Measurements from ENCODE around the gene MND1. TPM values are rescaled to one million over a fixed set of nuclear protein-coding genes. Genes with fewer than 3 reads are reported as not detected.

The MND1 gene
- total RNA-seq, 2 experiments from 2014 or later, result 59.4 to 101 TPM

DNA sequence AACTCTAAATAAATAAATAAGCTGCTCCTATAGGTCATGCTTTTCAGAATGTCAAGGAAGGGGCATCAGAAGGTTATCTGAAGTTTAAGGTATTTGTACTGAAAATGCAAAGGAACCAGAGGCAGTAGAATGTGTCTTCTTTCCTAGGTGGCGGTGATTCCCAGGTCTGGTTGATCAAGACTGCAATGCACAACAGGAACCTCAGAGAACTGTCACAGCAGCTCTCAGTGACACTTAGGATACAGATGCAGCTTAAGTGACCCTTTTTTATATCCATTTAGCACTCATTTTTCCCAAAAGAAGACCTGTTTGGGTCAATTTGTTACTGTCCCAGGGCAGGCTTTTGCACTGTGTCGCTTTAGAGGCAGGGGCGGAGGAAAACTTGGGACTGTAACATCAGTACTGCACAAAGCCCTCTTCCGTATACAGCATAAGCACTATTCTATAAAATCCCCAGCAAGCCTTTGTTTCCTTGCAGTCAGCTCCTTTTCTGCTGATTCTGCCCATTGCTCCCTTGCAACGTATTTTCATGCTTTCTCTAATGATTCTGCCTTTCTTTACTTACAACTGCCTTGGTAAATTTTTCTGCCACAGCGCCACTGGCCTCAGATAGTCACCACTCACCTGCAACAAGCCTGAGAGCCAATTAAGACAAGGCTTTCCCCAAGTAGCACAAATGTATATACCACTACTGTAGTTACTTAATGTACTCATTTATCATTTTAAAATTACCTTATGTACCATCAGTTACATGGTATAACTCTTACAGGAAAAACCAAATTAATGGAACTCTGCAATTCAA, 1.5 kb upstream of the MND1 start:
- Histone ChIP-seq H2AFZ (ENCODE audit: low read length) (peak overlapping the region; percentile 55; the same call in 1 of the 2 replicates), H3K4me2 (ENCODE audit: low read length) (peak overlapping the region; percentile 94), H3K27ac (ENCODE audit: low read depth, low read length, poor library complexity, severe bottlenecking) (peak overlapping the region; percentile 100), H3K4me3 (ENCODE audit: low read depth, low read length, poor library complexity, severe bottlenecking) (peak overlapping the region; percentile 87), H3K4me1 (ENCODE audit: insufficient read depth, low read length, poor library complexity, severe bottlenecking) (peaks cover 66% of the 10 kb centered on the region), H3K9me3 (ENCODE audit: low read length) (no peaks in the 10 kb centered on the region), H3K36me3 (ENCODE audit: insufficient read depth, low read length) (peaks cover 5% of the 10 kb centered on the region; the same call in 1 of the 2 replicates), H3K79me2 (ENCODE audit: insufficient read depth, low read depth, low read length) (peaks cover 45% of the 10 kb centered on the region), H4K20me1 (ENCODE audit: insufficient read depth, low read length) (no peaks in the 10 kb centered on the region), H3K9me2 (ENCODE audit: insufficient read depth, low read length) (no peaks in the 10 kb centered on the region)
- POLR2A ChIA-PET, result interaction anchor here (0.6 to 2.3 kb wide), 20 partner anchors 11 to 1207 kb away, joined by 3 to 16 read pairs (median 5); no protein-coding TSS in a partner anchor
- TF ChIP-seq, protein P1, sequence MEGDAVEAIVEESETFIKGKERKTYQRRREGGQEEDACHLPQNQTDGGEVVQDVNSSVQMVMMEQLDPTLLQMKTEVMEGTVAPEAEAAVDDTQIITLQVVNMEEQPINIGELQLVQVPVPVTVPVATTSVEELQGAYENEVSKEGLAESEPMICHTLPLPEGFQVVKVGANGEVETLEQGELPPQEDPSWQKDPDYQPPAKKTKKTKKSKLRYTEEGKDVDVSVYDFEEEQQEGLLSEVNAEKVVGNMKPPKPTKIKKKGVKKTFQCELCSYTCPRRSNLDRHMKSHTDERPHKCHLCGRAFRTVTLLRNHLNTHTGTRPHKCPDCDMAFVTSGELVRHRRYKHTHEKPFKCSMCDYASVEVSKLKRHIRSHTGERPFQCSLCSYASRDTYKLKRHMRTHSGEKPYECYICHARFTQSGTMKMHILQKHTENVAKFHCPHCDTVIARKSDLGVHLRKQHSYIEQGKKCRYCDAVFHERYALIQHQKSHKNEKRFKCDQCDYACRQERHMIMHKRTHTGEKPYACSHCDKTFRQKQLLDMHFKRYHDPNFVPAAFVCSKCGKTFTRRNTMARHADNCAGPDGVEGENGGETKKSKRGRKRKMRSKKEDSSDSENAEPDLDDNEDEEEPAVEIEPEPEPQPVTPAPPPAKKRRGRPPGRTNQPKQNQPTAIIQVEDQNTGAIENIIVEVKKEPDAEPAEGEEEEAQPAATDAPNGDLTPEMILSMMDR (conservative IDR thresholded peaks at IDR 0.05; ENCODE audit: low read length), result peak; percentile 52; the same call in 1 of the 2 replicates
- TF ChIP-seq EZH2phosphoT487 (IDR thresholded peaks at IDR 0.05; ENCODE audit: borderline replicate concordance, low read depth, low read length), result no peak
- CTCF ChIA-PET (ENCODE audit: unreplicated experiment), result interaction anchor here (0.7 to 1.6 kb wide), 2 partner anchors 124 to 232 kb away, joined by 3 to 4 read pairs; no protein-coding TSS in a partner anchor
- DNase-seq (ENCODE audit: low spot score), result peak; percentile 60
- intact Hi-C loops (cut with micrococcal nuclease; ENCODE audit: unreplicated experiment), result loop anchor here (5.0 kb wide), 1 partner anchor 409 kb away; no protein-coding TSS in a partner anchor
- BruUV-seq (replicated peaks), result no TSS peak

GRCh38 chr4:153345012-153345981, 809 bp downstream of the MND1 start:
- DNase-seq (ENCODE audit: low spot score), result peak; percentile 97
- TF ChIP-seq, protein P1 (conservative IDR thresholded peaks at IDR 0.05; ENCODE audit: low read length), result peak; percentile 37; the same call in 1 of the 2 replicates
- TF ChIP-seq EZH2phosphoT487 (IDR thresholded peaks at IDR 0.05; ENCODE audit: borderline replicate concordance, low read depth, low read length), result no peak
- CTCF ChIA-PET (ENCODE audit: unreplicated experiment), result interaction anchor here (1.3 to 1.4 kb wide), 2 partner anchors 228 to 229 kb away, joined by 3 to 4 read pairs; no protein-coding TSS in a partner anchor
- peak overlapping the region; percentile 92 for H3K4me2 ChIP-seq (ENCODE audit: low read length)
- H3K79me2 ChIP-seq (ENCODE audit: insufficient read depth, low read depth, low read length), result peaks cover 66% of the 10 kb centered on the region
- H3K4me1 ChIP-seq (ENCODE audit: insufficient read depth, low read length, poor library complexity, severe bottlenecking), result peaks cover 84% of the 10 kb centered on the region
- H3K9me3 ChIP-seq (ENCODE audit: low read length), result no peaks in the 10 kb centered on the region
- H4K20me1 ChIP-seq (ENCODE audit: insufficient read depth, low read length), result no peaks in the 10 kb centered on the region
- peaks cover 14% of the 10 kb centered on the region for H3K36me3 ChIP-seq (ENCODE audit: insufficient read depth, low read length)
- TSS peak; percentile 81 for BruUV-seq (replicated peaks)
- intact Hi-C loops (cut with micrococcal nuclease; ENCODE audit: unreplicated experiment), result loop anchor here (1.0 to 2.0 kb wide), 3 partner anchors 81 to 122 kb away; no protein-coding TSS in a partner anchor
- H2AFZ ChIP-seq (ENCODE audit: low read length), result no peak overlapping the region
- no peaks in the 10 kb centered on the region for H3K9me2 ChIP-seq (ENCODE audit: insufficient read depth, low read length)
- peak overlapping the region; percentile 100 for H3K27ac ChIP-seq (ENCODE audit: low read depth, low read length, poor library complexity, severe bottlenecking)
- peak overlapping the region; percentile 87 for H3K4me3 ChIP-seq (ENCODE audit: low read depth, low read length, poor library complexity, severe bottlenecking)
- POLR2A ChIA-PET, result interaction anchor here (0.5 to 6.3 kb wide), 48 partner anchors 9 to 699 kb away, joined by 3 to 168 read pairs (median 5); partner anchors contain the start of gene TMEM131L

Data from OCI-LY7 (cell line).